ENCODE results near the gene FAM222A.

DNA sequence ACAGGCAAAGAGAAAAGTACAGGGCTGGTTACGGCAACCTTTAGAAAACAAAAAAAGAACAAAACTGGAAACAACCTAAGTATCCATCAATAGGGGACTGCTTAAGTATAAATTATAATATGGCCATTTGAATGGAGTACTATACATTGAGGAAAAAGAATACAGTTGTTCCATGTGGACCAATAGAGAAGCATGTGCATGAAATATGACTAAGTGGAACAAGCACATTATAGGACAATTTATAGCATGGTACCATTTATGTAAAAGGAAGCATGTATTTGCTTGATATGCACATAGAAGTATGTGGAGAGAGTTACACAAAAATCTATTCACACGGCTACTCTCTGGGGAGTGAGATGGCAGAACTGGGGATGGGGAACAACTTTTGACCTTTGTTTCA lies 49.2 kb upstream of the FAM222A start:
- TF ChIP-seq RAD21 (conservative IDR thresholded peaks at IDR 0.05) (no peak), SMC3 (conservative IDR thresholded peaks at IDR 0.05; ENCODE audit: poor library complexity) (no peak), EZH2 (IDR thresholded peaks at IDR 0.05; ENCODE audit: borderline replicate concordance, insufficient read depth, low read length, poor library complexity, severe bottlenecking) (no peak)
- TF ChIP-seq, protein P1, sequence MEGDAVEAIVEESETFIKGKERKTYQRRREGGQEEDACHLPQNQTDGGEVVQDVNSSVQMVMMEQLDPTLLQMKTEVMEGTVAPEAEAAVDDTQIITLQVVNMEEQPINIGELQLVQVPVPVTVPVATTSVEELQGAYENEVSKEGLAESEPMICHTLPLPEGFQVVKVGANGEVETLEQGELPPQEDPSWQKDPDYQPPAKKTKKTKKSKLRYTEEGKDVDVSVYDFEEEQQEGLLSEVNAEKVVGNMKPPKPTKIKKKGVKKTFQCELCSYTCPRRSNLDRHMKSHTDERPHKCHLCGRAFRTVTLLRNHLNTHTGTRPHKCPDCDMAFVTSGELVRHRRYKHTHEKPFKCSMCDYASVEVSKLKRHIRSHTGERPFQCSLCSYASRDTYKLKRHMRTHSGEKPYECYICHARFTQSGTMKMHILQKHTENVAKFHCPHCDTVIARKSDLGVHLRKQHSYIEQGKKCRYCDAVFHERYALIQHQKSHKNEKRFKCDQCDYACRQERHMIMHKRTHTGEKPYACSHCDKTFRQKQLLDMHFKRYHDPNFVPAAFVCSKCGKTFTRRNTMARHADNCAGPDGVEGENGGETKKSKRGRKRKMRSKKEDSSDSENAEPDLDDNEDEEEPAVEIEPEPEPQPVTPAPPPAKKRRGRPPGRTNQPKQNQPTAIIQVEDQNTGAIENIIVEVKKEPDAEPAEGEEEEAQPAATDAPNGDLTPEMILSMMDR (IDR thresholded peaks at IDR 0.05; ENCODE audit: poor library complexity, severe bottlenecking) = no peak

Measured in neural cell (in vitro differentiated cells).